GM12878 (cell line): Measurements from ENCODE around the gene HYCC1.

Experiments
- HDGF ChIP-seq: fragments of 450-650 bp; IDR thresholded peaks from 2 replicates; pipeline ENCODE4 v1.6.1; 2016; ENCODE audit warnings: antibody characterized with exemption
- HSF1 ChIP-seq: fragments of 150-350 bp; IDR thresholded peaks from 2 replicates; pipeline ENCODE4 v1.6.1; 2014; ENCODE audit warnings: mild to moderate bottlenecking, low read depth, low read length
- IRF5 ChIP-seq: fragments of 450-650 bp; IDR thresholded peaks from 2 replicates; pipeline ENCODE4 v1.6.1; 2017; ENCODE audit warnings: borderline replicate concordance
- MEF2A ChIP-seq: IDR thresholded peaks from 2 replicates; pipeline ENCODE4 v1.6.1; 2011; ENCODE audit warnings: low read depth, mild to moderate bottlenecking, low read length, moderate library complexity; ENCODE audit not compliant: insufficient read depth
- MTA2 ChIP-seq: fragments of 450-650 bp; IDR thresholded peaks from 2 replicates; pipeline ENCODE4 v1.6.1; 2016; ENCODE audit warnings: low read depth, mild to moderate bottlenecking, moderate library complexity
- POLR2A ChIP-seq: IDR thresholded peaks from 2 replicates; pipeline ENCODE4 v1.6.1; 2011; ENCODE audit warnings: low read depth, mild to moderate bottlenecking, low read length
- REST ChIP-seq: IDR thresholded peaks from 2 replicates; pipeline ENCODE4 v1.6.1; 2012; ENCODE audit warnings: mild to moderate bottlenecking, low read depth, low read length
- SIN3A ChIP-seq: IDR thresholded peaks from 2 replicates; pipeline ENCODE4 v1.6.1; 2012; ENCODE audit warnings: low read depth, low read length, improper control_type of control experiment
- SKIL ChIP-seq: fragments of 450-650 bp; IDR thresholded peaks from 2 replicates; pipeline ENCODE4 v1.6.1; 2017; ENCODE audit warnings: mild to moderate bottlenecking, low read depth, inconsistent platforms; ENCODE audit not compliant: poor library complexity, severe bottlenecking
- SMARCA5 ChIP-seq: fragments of 450-650 bp; IDR thresholded peaks from 2 replicates; pipeline ENCODE4 v1.6.1; 2017; ENCODE audit warnings: mild to moderate bottlenecking
- SMC3 ChIP-seq: IDR thresholded peaks from 2 replicates; pipeline ENCODE4 v1.6.1; 2011; ENCODE audit warnings: low read length, improper control_type of control experiment, borderline replicate concordance
- TBL1XR1 ChIP-seq: IDR thresholded peaks from 2 replicates; pipeline ENCODE4 v1.6.1; 2012; ENCODE audit warnings: low read depth, low read length, improper control_type of control experiment
- TF ChIP-seq, protein P1 (sequence below), 3 experiments: IDR thresholded peaks in 2 of 3; conservative IDR thresholded peaks in 1 of 3; 2 replicates each; pipeline ENCODE4 v1.5.1; 2011; ENCODE audit warnings: low read depth in 3 of 3, low read length in 3 of 3, mild to moderate bottlenecking in 3 of 3, control low read depth in 2 of 3, moderate library complexity in 2 of 3, inconsistent platforms in 1 of 3, mixed read lengths in 1 of 3; ENCODE audit not compliant: control insufficient read depth in 2 of 3, insufficient read depth in 1 of 3; ENCODE audit errors: extremely low read depth in 1 of 3

DNA sequence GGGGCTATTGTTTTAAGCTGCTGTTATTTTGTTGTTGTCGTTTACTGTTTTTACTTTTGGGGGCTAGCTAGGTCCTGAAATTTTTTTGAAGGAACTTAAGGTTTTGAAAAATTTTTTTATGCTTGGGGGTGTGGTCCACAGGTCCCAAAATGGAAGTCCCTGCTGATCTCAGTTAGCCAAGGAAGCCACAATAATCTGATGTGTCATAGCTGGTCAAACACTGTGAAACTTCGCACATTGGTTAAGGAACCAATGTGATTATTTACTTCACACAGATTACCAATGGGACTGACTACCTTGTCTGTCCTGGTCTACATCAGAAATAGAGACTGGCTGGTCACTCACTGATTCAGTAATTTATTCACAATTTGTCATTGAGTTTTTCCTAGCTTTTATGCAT lies 29.5 kb upstream of the HYCC1 start:
- TF ChIP-seq MEF2A (no peak), REST (no peak), POLR2A (no peak), TBL1XR1 (no peak), HDGF (no peak), SKIL (no peak), HSF1 (no peak), SIN3A (no peak), IRF5 (no peak), MTA2 (no peak), SMARCA5 (no peak), SMC3 (no peak)
- TF ChIP-seq, protein P1, sequence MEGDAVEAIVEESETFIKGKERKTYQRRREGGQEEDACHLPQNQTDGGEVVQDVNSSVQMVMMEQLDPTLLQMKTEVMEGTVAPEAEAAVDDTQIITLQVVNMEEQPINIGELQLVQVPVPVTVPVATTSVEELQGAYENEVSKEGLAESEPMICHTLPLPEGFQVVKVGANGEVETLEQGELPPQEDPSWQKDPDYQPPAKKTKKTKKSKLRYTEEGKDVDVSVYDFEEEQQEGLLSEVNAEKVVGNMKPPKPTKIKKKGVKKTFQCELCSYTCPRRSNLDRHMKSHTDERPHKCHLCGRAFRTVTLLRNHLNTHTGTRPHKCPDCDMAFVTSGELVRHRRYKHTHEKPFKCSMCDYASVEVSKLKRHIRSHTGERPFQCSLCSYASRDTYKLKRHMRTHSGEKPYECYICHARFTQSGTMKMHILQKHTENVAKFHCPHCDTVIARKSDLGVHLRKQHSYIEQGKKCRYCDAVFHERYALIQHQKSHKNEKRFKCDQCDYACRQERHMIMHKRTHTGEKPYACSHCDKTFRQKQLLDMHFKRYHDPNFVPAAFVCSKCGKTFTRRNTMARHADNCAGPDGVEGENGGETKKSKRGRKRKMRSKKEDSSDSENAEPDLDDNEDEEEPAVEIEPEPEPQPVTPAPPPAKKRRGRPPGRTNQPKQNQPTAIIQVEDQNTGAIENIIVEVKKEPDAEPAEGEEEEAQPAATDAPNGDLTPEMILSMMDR (IDR thresholded peaks at IDR 0.05 in 2 of 3, conservative IDR thresholded peaks at IDR 0.05 in 1 of 3; ENCODE audit: control insufficient read depth in 2 of 3, extremely low read depth in 1 of 3, insufficient read depth in 1 of 3, low read depth in 3 of 3, low read length in 3 of 3): no peak
